Kidney epithelial cell (primary cell): ENCODE data around the gene ILF2. TPM values are rescaled to one million over a fixed set of nuclear protein-coding genes. Genes with fewer than 3 reads are reported as not detected.

Source experiments
- DNase-seq: peaks from one replicate; pipeline ENCODE4 v3.0.0-alpha.2; 2010; ENCODE audit warnings: low read depth
- H3K27me3 ChIP-seq: 2 replicates; pipeline ENCODE4 v1.6.0; 2011; ENCODE audit warnings: low read length; ENCODE audit not compliant: control insufficient read depth, insufficient read depth
- H3K36me3 ChIP-seq: 2 replicates; pipeline ENCODE4 v1.5.1; 2011; ENCODE audit warnings: low read length; ENCODE audit not compliant: control insufficient read depth, insufficient read depth
- H3K4me3 ChIP-seq: 2 replicates; pipeline ENCODE4 v1.5.1; 2011; ENCODE audit warnings: low read depth, mild to moderate bottlenecking, control low read depth, low read length
- CTCF ChIP-seq: IDR thresholded peaks from 2 replicates; pipeline ENCODE4 v1.5.1; 2011; ENCODE audit warnings: mild to moderate bottlenecking, moderate library complexity, low read length, control low read depth, inconsistent platforms; ENCODE audit not compliant: insufficient read depth, poor library complexity, severe bottlenecking
- total RNA-seq: library from RNA; depleted of rRNA; stranded (reverse); fragments of >200 nt; gene quantifications from 2 replicates; pipeline ENCODE4 v1.2.3, GENCODE V29; 2015

ILF2 gene
- total RNA-seq, 1 donor from 2014 or later, result 250 TPM

- peaks cover 8% of the 10 kb centered on the region for H3K27me3 ChIP-seq
- no peak overlapping the region for H3K4me3 ChIP-seq
- H3K36me3 ChIP-seq, result no peaks in the 10 kb centered on the region
- DNase-seq, result no peak
- TF ChIP-seq CTCF, result no peak
Observed at GRCh38 chr1:153688736-153689328, 18.0 kb upstream of the ILF2 start.

GRCh38 chr1:153688276-153688675 lies 17.5 kb upstream of the ILF2 start:
- peaks cover 4% of the 10 kb centered on the region for H3K27me3 ChIP-seq
- no peak for TF ChIP-seq CTCF

GRCh38 chr1:153687346-153688125 lies 16.7 kb upstream of the ILF2 start:
- TF ChIP-seq CTCF, result no peak
- no peaks in the 10 kb centered on the region for H3K36me3 ChIP-seq
- no peak overlapping the region for H3K4me3 ChIP-seq
- no peak for DNase-seq
- H3K27me3 ChIP-seq, result peaks cover 4% of the 10 kb centered on the region

More at GRCh38 chr1:153688276-153688675, 17.5 kb upstream of the ILF2 start:
- Histone ChIP-seq H3K36me3 (no peaks in the 10 kb centered on the region), H3K4me3 (no peak overlapping the region)
- DNase-seq, result no peak

GRCh38 chr1:153685544-153686340 lies 14.9 kb upstream of the ILF2 start:
- TF ChIP-seq CTCF, result no peak
- DNase-seq, result no peak

GRCh38 chr1:153684892-153685291 lies 14.1 kb upstream of the ILF2 start:
- TF ChIP-seq CTCF, result no peak
- no peak for DNase-seq
- Histone ChIP-seq H3K4me3 (no peak overlapping the region), H3K36me3 (no peaks in the 10 kb centered on the region), H3K27me3 (peaks cover 14% of the 10 kb centered on the region)

More at GRCh38 chr1:153685544-153686340, 14.9 kb upstream of the ILF2 start:
- Histone ChIP-seq H3K4me3 (no peak overlapping the region), H3K36me3 (no peaks in the 10 kb centered on the region), H3K27me3 (peaks cover 7% of the 10 kb centered on the region)
